Tongue (tissue), 2 donors: ENCODE measurements around the gene GIGYF2. TPM values are rescaled to one million over a fixed set of nuclear protein-coding genes. Genes with fewer than 3 reads are reported as not detected.
A peak's percentile ranks its signal among the peaks of the same experiment; 100 is the strongest.

Experiments used
- DNase-seq: peaks from one replicate; pipeline ENCODE4 v3.0.0-alpha.2; 2015
- total RNA-seq: library from RNA; depleted of rRNA; stranded (reverse); fragments of >200 nt; gene quantifications from one replicate; pipeline ENCODE4 v1.2.3, GENCODE V29; 2014

GIGYF2 gene
- total RNA-seq, 1 donor from 2014 or later: 102 TPM

- DNase-seq: peak; percentile 50
Measured at GRCh38 chr2:232761301-232761907, 64.3 kb downstream of the GIGYF2 start.

DNA sequence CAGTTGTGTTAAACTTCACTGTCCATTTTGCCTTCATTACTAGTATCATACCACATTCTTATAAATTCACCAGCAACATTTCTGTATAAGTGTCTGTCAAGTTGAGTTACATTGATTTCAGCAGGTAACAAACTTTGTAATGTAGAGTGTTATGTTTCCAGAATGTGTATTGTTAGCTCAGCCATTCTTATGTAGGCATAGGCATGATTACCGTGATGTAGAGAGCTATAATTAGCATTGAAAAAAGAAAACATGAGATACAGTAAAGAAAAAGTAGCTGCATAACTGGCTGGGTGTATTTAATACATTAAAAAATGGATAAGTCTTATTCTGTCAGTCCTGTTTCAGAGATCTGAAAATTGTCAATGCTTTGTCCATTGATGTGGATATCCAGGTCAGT lies 70.7 kb downstream of the GIGYF2 start:
- DNase-seq: no peak

- no peak for DNase-seq
Measured at GRCh38 chr2:232770207-232770606, 73.1 kb downstream of the GIGYF2 start.

DNA sequence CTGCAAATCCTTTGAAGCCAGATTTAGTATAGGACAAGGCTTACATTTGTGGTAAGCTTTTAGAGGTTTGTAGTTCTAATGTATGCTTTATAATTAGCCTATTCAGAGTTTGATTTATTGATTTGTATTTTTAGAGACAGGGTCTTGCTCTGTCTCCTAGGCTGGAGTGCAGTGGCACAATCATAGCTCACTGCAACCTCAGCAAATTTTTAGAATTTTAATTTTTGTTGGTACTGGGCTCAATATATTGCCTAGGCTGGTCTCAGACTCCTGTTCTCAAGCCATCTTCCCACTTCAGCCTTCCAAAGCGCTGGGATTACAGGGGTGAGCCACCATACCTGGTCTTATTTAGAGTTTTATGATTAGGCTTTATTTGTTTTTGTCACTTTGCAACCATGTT lies 74.7 kb downstream of the GIGYF2 start:
- DNase-seq: no peak

DNA sequence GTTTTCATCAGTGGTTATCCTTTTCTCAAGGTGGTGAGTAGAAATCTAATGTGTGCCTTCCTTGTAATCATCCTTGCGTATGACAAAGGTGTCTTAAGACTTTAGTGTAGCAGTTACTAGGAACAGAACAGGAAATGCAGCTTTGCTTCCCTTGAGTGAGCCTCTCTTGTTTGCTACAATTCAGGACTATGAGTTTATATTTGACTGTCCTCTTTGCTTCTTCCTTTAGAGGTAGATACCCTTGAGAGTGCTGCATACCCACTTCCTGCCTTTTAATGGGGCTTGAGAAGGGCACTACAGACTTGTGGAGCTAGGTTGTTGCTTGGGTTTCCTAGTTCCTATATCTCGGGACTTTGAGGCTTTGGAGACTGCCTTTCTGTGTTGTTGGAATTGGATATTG lies 75.4 kb downstream of the GIGYF2 start:
- no peak for DNase-seq

DNA sequence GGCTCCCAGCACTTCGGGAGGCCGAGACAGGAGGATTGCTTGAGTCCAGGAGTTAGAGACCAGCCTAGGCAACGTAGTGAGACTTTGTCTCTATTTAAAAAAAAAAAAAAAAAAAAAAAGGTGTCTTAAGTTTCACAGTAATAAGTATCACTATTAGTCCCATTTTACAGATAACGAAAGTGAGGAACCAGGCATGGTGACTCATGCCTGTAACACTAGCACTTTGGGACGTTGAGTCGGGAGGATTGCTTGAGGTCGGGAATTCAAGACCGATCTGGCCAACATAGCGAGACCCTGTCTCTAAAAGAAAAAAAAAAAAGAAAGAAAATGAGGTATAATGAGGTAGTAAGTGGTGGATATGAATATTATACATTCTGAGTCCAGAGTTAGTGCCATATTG lies 76.7 kb downstream of the GIGYF2 start:
- DNase-seq: no peak

DNA sequence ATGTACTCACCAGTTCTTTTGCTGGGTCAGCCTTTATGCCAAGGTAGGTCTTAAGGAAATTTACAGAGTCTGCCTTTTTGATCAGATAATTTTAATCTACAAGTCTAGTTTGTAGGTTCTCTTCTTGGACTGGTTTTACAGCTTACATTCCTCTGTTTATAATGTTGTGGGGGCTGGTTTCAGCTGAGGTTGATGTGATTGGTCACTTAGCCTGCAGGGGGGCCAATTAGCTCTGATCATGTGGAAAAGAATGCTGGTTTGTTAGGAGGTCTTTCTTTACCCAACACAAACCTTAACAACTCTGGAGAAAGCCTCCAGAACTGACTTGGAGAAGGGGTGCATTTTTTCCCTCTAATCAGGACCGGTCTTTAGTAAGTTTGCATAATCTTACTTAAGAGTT lies 79.3 kb downstream of the GIGYF2 start, which contains the start of gene KCNJ13:
KCNJ13 (minus strand) TSS at position 131 of the 400 bp plus-strand sequence. CDS start 5,203 bp downstream, outside the sequence.
- DNase-seq: no peak

- no peak for DNase-seq
Measured at GRCh38 chr2:232777276-232777675, 80.1 kb downstream of the GIGYF2 start.

GRCh38 chr2:232779465-232779864 lies 82.3 kb downstream of the GIGYF2 start:
- peak; percentile 26 for DNase-seq

DNA sequence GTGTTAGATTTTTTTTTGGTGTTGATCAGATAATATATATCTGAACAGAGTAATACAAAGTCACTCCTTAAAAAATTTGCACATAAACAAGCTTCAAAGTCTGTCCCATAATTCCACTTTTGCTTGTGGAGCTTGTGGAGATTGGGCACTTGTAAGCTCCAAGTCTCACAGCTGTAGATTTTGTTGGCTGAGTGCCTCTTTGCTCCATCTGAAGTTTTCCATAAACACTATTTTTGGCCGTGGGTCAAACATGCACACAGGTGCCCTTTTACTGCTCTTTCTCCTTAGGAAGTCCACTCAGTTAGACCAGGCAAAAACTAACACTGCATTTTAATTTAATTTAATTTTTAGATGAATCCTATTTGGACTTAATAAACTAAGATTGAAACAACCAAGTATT lies 82.8 kb downstream of the GIGYF2 start:
- DNase-seq: peak; percentile 82

- DNase-seq: no peak
Measured at GRCh38 chr2:232781765-232782164, 84.6 kb downstream of the GIGYF2 start.

DNA sequence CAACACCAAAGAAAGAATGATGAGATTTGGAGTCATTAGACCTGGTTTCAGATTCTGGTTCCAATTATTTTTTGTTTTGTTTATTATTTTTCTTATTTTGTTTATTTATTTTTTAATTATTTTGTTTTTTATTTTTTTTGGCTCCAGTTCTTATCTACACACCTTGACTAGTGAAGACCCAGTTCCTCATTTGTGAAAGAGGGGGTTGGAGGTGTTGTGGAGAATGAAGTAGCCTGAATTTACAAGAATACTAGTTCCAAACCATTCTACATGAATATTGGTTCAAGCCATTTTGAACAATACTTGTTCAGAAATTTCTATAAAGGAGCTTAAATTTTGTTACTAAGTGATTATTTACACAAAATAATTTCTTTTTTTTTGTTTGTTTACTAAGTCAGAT lies 86.1 kb downstream of the GIGYF2 start:
- no peak for DNase-seq

DNA sequence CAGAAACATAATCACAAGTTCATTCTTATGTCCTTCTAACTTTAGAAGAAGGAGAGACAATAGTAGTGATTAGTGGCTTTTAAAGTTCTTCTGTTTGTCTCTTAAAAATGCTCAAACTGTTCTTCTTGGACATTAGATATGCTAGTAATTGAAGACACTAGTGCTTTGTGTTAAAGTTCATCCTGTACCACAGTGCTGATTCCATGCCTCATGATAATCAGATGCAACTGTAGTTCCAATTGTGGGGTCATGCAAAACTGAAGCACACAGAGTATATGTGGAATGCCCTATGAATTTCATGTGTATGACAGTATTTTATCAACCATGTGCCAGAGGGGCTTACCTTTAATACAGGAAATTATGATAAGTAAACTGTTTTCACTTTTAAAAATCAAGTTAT lies 90.7 kb downstream of the GIGYF2 start:
- DNase-seq: no peak

DNA sequence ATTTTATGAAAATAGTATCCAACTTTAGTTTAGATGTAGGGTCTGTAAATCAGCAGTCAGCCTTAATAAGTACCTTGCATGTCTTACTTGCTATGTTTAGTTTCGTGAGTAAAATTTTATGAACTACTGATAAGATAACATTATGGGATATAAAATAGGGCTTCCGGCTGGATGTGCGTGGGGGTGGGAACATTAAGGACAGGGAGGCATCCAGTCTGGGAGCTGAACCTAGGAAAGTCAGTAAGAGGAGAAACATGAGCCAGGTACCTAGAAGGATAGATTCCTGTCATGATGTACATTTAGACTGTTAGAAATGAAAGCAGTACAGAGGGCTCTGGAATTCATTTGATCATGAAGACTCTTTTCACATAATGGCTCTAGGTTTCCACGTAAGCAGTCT lies 92.0 kb downstream of the GIGYF2 start:
- no peak for DNase-seq

DNA sequence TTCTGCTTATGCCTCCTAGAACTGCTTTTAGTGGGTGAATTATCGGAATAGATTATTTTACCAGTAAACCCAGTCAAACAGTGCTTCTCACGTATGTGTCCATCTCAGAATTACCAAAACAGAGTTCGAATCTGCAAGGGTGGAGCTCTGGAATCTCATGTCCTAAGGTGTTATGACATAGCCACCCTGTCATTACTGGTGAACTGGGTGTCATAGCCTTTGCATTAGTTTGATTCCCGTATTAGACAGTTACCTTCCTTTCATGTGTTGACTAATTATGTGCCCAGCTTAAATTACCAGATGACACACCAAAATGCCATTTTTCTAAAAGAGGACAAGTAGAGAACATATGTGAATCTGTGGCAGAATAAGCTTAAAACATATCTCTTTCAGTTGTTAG lies 94.4 kb downstream of the GIGYF2 start:
- no peak for DNase-seq

GRCh38 chr2:232793271-232793670 lies 96.1 kb downstream of the GIGYF2 start:
- no peak for DNase-seq

- DNase-seq: no peak
Measured at GRCh38 chr2:232794981-232795380, 97.8 kb downstream of the GIGYF2 start.

DNA sequence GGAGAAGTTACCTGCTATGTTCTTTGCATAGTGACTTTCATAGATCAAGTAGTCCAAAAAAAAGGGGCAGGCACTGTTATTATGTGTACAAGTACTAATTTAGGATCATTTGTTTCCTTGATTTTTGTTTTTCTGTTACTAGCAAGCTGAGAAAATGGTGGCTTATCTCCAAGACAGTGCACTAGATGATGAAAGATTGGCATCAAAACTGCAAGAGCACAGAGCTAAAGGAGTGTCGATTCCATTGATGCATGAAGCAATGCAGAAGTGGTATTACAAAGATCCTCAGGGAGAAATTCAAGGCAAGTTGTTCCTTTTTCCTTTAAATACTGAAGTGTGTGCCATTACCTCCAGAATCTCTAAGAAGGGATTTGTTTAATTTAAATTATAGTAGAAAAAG lies 98.8 kb downstream of the GIGYF2 start:
- DNase-seq: no peak

- DNase-seq: no peak
Measured at GRCh38 chr2:232798187-232798586, 101.1 kb downstream of the GIGYF2 start.

DNA sequence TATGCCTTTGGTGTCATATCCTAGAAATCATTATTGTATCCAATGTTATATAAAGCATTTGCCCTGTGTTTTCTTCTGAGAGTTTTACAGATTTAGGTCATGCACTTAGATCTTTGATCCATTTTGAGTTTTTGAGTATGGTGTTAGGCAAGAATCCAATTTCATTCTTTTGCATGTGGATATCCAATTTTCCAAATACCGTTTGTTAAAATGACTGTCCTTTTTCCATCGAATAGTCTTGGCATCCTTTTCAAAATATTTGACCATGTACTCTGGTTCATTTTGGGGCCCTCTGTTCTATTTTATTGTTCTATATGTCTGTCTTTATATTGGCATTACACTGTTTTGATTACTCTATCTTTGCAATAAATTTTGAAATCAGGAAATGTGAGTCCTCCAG lies 103.0 kb downstream of the GIGYF2 start:
- DNase-seq: no peak

DNA sequence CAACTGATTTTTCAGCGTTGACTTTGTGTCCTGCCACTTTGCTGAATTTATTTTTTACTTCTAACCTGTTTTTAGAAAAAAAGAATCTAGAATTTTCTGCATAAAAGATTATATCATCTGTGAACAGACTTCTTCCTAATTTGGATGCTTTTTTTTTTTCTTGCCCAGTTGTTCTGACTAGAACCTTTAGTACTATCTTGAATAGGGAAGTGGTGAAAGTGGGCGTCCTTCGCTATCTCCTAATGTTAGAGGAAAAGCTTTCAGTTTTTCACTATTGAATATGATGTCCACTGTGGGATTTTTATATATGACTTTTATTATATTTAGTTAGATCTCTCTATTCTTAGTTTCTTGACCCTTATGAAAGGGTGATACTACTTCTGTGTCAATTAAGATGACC lies 105.0 kb downstream of the GIGYF2 start:
- DNase-seq: no peak

GRCh38 chr2:232809349-232810124 lies 112.4 kb downstream of the GIGYF2 start:
- DNase-seq: no peak

DNA sequence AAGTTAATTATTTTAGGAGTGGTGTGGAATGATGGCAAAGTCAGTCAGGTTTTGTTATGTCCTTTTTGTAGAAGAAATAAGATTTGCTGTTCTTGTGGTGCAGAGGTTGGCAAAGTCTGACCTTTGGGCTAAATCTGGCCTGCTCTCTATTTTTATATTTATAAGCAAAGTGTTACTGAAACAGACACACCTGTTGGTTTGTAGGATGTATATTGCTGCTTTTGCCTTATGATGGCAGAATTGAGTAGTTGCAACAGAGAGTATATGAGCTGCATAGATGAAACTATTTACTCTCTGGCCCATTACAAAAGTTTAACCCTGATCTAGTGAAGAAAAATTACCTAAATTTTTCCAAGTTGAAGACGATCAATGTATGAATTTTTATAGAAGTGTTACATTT lies 113.3 kb downstream of the GIGYF2 start:
- DNase-seq: no peak

GRCh38 chr2:232815569-232815968 lies 118.4 kb downstream of the GIGYF2 start:
- no peak for DNase-seq
